Activated CD4-positive, CD25-positive, alpha-beta regulatory T cell treated with anti-CD3 and anti-CD28 coated beads, Interleukin-2, amount 50 U/mL, for 16 hours (primary cell): Measurements from ENCODE around the gene CCL4L2.
"Not testable (repeated sequence)": the region's sequence is repeated elsewhere in the genome, so short reads cannot be mapped to it uniquely, and the experiment has no call there.

Experiments used
- DNase-seq: peaks from one replicate; pipeline ENCODE4 v3.0.0-alpha.2; 2020; ENCODE audit warnings: low read depth, low spot score

CCL4L2 gene

DNA sequence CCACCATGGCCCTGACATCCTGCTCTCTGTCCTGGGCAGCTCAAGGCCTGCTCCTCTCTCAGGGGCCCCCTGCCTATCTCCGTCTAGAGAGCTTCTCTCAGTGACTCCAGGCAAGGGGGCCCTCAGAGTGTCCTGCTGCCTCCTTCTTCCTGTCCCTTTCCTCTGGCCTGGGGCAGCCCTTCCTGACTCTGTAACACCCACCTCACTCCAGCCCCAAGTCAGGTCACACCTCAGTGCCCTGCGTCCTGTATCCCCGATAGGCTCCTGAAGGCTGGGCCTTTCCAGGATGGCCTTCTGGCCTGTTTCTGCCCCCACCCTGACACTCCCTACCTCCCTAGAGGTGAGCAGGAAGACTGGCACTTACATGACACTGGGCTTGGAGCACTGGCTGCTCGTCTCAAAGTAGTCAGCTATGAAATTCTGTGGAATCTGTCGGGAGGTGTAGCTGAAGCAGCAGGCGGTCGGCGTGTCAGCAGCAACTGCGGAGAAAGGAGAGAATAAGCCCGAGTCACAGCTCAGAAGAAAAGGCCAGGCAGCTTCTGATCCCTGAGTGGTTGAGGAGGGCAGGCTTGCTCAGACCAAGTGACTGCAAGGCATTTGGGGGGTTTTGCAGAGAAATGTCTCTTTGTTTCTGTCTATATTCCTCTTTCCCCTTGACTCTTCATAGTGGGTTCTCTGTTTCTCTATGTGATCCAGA, 15.3 kb upstream of the CCL4L2 start:
- no peak for DNase-seq

DNA sequence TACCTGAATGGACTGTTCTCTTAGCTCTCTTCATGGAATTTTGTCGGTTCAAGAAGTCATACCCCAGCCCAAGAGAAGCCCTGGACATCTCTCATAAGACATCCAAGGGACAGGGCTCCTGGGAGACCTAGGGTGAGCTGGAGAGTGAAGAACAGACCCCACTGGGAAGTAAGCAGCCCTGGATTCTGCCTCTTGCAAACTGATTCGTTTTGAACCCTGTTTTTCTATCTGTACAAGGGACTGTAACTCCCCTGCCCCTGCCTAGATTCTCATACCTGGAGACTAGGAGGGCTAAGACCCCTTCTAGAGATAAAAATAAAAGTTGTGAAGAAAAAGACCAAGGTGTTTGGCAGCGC, 14.8 kb upstream of the CCL4L2 start:
- no peak for DNase-seq

DNA sequence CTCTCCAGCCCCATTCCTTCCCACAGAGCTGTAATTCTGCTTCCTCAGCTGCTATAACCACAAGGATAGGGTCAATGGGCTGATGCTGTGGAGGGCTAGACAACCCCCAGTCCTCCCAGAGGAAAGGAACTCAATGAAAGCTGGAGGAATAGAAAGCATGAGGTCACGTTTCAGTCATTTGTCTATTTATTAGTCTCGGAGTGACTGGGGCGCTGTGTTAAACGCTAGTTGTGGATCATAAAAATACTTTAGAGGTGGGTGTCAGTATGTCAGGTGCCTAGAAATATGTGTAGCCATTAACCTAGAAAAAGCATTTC, 13.5 kb upstream of the CCL4L2 start:
- no peak for DNase-seq

DNA sequence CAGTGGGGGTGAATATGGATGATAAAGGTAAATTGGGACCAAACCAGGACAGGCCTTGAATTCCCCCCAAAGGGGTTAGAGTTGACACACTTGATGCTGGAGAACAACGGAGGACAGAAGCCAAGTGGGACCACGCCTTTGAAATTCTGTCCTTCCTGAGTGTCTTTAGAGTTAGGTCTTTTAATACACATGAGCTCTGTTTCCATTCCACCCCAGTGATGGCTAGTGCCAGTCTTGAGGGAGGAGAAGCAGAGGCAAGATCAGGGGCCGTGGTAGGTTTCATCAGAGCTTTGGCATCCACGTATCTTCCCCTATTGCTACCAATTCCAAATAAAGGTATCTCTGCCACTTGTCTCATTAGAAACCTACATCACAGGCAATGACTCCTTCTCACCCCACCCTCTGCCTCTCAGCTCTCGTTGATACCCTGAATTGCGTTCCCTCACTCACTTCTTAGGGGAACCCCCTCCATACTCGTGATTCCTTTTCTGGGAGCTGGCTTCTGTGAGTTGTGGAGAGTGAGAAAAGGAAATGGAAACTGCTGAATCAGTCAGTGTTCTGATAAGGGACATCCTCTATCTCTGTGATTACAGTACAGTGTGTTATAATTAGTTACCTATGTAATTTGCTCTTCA, 11.9 kb upstream of the CCL4L2 start:
- DNase-seq = no peak

DNA sequence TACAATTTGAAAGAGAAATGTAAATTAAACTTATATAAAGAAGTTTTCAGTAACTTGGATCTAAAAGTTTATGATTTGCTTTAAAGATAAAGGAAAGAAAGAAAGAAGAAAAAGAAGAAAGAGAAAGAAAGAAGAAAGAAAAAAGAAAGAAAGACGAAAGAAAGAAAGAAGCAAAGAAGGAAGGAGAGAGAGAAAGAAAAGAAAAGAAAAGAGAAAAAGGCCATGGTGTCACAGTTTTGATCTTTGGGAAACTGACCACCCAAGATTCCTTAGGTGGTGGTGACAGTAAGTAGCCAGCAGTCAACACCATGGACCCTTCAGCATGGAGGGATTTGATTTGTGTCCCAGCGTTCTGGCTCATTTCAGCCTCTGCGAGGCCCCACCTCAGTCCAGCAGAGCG, 9.8 kb upstream of the CCL4L2 start:
- not testable (repeated sequence) for DNase-seq

DNA sequence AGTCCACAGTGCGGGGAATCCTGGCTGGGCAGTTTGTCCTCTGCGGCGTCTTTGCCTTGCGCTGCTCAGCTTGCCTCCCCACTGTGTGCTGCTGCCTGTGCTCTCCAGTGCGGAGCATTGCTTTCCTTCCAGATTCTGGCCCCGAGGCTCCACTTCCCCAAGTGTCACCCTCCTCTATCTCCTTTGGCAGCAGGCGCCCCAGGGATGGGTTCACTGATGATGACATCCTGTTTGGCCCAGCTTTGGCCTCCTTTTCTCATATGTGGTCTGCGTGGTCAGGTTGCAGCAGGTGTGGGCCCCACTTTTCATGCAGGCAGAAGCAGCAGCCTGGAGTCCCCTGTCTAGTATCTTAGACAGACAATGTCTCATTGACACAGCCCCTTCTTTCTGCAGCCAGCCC, 9.4 kb upstream of the CCL4L2 start:
- not testable (repeated sequence) for DNase-seq

DNA sequence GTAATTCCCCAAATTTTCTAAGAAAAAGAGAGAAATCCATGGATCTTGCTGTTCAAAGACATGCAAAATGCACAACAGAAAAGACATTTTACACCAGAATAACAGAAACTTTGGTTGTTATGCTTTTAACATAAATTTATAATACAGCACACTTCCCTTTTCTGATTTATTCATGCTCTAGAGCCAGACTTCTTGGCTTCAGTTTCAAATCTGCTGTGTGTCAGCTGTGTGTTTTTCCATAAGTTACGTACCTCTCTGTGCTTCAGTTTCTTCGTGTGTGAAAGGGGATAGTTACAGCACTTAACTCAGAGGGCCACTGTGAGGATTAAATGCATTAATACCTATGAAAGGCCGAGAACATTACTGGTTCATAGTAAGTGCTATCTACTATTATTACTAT, 7.5 kb upstream of the CCL4L2 start:
- no peak for DNase-seq

DNA sequence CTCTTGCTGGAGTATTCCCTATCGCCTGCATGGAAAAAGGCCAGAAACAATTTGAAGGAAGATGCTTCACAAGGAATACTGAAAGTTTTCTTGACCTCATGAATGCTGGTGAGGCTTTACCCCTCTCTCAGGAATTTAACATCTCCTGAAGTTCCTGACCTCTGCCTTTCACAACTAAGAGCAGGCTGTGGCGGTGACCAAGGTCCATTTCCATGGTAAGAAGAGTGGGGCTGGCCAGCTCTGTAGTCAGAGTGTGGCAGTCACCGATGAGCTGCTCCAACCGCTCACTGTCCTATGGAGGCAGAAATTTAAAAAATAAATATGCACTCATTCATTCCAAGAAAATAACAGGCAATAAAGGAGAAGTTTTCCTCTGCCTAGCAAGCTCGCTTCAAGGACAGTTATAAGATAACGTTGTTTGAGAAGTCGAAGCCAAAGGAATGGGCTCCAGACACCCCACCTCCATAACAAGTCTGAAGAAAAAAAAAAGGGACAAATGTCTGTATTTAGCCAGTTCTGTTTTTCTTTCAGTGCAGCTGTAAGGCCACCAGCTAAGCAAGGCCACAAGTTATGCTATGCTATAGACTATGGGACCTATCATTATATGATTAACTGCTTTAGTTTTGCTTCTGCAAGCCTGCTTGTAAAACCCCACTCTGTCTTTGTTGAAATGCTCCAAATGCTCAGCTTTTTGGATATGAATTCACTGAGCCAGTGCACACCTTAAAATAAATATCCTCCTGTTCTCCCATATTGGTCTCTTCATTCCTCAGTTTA, 6.0 kb upstream of the CCL4L2 start:
- no peak for DNase-seq

DNA sequence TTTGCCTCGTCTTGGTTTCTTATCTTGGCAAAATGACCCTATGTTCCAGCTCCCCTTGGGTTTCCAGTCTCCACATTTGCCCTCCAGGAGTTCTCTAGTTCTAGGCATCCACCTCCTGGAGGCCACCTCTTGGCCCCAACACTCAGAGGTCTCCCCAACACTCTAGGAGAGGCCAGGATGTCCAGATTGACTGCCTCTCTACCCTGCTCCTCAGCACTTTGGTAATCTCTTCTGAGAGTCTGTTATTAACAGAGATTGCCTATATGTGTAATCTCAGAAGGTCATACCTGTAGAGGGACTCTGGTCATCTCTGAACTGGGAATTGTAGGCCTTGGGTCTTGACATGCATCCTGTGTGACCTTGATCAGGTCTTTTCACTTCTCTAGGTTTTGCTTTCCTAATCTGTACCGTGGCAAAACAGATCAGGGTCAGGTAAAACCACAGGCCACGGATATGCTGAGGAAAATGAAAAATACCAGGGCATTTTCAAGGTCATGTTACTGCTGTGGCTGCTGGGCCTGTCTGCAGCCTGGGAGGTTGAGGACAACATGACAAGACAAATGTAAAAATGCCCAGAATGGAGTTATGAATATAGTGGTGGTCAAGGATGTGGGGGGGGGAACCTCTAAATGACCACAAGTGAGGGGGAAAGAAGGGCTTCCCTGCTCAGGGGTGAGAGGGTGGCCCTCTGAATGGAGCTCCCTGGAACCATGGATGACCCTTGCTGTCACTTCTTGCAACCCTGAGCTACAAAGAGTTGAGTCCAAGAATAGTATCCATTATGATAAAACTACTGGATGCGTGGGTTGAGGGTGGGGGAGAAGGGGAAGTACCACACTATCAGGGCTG, 5.0 kb upstream of the CCL4L2 start:
- DNase-seq = no peak

DNA sequence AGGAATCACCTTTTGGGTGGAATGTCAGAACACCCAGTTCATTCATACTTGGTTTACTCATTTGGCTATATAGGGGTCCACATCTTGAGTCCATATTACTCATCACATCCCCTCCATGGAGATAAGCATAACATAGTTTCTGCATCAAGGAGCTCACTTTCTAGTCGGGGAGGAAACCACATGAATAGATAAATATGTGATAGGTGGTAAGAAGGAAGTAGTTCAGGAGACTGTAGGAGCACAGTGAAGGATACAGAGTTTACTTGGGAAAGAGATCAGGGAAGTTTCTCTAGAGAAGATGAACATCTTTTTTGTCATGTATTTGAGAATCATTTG, 4.4 kb upstream of the CCL4L2 start:
- DNase-seq = not testable (repeated sequence)

DNA sequence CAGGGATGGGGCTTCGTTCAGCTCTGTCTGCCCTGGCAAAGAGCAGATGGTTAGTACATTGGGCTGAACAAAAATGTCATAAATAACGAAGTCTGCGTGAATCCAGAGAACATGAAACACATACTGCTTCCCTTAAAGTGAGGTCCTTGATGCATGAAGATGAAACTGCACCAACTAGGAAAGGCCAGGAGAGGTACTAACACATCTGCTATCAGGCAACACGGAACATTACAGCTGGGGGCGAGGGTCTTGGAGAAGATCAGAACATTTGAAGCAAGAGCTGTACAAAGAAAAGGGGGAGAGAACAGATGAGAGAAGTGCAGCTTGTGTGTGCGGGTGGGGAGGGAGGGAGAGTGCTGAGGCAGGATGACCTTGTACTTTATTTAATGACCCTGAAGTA, 3.5 kb upstream of the CCL4L2 start:
- not testable (repeated sequence) for DNase-seq

DNA sequence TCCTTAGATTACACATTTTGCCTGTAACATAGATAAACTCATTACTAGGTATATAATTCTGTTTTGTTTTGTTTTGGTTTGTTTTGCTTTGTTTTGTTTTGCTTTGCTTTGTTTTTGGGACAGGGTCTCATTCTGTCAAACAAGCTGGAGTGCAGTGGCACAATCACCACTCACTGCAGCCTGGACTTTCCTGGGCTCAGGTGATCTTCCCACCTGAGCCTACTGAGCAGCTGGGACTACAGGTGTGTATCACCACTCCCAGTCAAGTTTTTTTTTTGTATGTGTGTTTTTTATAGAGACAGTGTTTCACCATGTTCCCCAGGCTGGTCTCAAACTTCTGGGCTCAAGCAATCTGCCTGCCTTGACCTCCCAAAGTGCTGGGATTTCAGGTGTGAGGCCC, 1.3 kb upstream of the CCL4L2 start:
- no peak for DNase-seq

DNA sequence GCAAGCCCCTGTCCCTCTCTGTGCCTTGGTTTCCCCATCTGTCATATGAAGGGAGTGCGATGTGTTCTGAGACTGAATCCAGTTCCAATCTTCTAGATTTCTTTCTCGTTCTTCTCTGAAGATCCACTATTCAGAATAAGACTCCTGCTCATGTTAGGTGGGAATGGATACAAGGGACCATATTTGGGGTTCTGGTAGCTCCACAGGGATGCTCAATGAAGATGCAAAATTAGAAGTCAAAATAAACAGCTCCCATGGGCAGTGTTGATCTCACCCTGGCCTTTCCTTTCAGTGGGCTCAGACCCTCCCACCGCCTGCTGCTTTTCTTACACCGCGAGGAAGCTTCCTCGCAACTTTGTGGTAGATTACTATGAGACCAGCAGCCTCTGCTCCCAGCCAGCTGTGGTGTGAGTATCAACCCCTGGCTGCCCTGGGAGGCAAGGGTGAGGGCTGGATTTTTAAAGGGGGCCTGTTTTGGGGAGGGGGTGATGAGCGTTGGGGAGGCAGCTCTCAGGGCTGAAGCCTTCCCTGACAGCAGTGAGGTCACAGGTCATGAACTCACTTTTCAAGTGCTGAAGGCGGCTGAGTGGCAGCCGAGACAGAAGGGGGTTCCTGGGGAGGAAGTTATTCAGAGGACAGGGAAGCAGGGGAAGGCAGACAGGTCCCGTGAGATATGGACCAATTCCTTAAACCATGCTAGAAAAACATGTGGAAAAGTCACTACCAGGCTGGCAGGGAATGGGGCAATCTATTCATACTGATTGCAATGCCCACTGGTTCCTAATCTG, 815 bp downstream of the CCL4L2 start:
- DNase-seq = not testable (repeated sequence)

DNA sequence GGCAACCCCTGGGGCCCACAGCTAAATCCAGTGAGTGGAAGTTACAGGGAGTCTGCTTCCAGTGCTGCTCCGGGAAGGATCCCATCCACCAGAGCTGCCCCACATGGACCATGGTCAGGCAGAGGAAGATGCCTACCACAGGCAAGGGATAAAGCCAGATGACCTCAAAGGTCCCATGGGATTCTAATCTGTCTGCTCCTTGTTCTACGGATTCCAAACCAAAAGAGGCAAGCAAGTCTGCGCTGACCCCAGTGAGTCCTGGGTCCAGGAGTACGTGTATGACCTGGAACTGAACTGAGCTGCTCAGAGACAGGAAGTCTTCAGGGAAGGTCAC, 1.4 kb downstream of the CCL4L2 start:
- DNase-seq = no peak

DNA sequence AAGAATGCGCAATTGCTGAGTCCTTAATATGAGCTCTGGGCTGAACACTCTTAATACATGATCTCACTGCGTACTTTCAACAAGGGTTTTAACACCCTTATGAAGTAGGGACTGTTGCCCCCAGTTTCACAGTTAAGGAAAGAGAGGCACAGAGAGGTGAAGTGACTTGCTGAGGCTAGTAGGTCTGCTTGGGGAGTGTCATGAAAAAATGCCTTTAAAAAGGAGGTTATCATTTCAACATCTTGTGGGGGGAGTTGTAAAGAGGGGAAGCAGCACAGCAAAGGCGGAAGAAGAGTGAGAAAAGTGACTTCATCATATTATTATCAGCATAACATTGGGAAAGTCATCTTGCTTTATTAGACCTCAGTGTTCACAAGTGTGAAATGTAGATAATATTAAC, 2.1 kb downstream of the CCL4L2 start:
- DNase-seq = no peak

DNA sequence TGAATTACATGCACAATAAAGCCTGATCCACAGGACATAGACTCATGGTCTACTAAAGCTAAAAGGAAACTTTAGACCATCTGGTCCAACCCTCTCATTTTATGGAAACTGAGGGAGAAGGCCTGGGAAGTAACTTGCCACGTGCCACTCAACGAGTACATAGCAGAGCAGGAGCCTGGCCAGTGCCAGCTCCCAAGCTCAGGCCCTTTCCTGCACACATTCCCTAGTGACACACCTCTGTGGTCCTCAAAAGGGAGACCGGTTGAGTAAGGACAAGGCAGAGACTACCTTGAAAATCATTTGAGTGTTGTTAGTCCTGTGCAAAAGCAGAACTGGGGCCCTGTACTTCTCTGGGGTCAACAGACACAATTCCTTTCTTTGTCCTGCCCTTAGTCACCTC, 2.8 kb downstream of the CCL4L2 start:
- DNase-seq = no peak

DNA sequence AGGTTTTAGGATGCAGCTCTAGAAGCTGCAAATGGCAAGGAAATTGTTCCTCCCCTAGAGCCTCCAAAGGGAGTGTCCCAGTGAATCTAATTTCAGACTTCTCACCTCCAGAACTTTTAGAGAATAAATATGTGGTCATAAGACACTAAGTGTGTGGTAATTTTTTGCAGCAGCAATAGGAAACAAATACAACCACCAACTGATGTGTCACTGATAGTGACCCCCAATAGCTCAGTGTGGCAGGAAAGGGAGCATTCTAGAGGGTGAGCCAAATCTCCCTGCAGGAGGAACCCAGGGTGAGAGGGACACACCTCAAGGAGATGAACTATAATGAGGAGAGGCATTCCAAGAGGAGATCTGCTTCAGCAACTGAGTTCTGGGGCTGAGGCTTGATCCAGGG, 4.1 kb downstream of the CCL4L2 start:
- DNase-seq = no peak

DNA sequence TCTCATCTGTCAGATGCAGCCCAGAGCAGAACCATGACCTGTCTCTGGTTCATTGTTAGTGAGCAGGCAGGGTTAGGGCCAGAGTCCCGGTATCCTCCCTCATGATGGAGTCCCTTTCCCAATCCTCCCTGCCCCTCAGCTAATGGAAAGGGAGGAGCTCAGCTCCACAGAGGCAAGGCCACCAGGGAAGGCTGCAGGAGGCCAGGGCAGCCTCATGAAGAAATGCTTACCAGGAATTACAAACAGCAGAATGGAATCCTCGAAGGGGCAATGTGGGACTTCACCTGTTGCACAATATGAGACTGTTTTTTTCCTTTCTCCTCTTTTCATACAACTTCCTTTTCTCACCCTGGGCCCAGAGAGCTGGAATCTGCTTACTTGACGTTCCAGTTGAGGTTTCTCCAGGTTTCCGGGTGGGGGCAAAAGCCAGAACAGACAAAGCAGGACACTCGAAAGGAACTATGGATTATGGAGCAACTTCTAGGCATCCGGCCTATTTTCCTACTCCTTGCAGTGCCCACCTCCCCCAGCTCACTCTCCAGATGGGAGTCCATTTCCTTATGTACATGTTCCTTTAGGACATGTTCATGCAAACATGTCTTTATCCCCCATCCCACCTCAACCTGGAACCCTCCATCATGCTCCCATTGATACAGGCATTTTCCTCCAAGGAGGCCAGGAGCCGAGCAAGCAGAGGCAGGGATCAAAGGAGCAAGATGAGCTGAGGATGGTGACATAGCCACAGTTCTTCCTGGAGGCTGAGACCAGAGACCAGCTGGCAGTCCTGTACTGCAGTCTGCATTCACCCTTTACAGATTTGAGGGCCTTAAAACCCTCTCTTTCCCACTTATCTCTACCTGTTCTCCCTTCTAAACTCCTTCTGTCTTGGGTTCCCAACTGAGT, 4.8 kb downstream of the CCL4L2 start:
- DNase-seq = not testable (repeated sequence)

DNA sequence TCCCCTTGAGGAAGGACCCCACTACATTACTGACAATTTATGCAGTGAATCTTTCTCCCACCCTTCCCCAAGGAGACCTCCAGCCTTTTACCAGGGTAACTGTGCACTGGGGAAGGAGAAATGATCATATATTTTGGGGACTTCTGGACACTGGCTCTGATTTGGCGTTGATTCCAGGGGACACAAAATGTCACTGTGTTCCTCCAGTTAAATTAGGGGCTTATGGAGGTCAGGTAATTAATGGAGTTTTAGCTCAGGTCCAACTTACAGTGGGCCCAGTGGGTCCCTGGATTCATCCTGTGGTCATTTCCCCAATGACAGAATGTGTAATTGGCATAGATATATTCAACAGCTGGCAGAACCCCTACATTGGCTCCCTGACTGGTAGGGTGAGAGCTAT, 8.7 kb downstream of the CCL4L2 start:
- not testable (repeated sequence) for DNase-seq

DNA sequence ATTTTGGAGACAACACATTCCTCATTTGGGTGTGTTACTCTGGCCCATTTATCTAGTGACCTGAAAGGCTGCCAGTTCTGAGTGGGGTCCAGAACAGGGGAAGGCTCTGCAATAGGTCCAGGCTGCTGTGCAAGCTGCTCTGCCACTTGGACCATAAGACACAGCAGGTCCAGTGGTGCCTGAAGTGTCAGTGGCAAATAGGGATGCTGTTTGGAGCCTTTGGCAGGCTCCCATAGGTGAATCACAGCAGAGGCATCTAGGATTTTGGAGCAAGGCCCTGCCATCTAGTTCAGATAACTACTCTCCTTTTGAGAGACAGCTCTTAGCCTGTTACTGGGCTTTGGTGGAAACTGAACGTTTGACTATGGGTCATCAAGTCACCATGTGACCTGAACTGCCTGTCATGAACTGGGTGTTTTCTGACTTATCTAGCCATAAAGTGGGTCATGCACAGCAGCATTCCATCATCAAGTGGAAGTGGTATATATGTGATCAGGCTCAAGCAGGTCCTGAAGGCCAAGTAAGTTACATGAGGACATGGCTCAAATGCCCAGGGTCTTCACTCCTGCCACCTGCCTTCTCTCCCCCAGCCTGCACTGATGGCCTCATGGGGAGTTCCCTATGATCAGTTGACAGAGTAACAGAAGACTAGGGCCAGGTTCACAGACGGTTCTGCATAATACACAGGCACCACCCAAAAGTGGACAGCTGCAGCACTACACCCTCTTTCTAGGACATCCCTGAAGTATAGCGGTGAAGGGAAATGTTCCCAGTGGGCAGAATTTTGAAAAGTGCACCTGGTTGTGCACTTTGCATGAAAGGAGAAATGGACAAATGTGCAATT, 10.1 kb downstream of the CCL4L2 start:
- DNase-seq = not testable (repeated sequence)
